ENCODE data around the gene SEL1L3.

DNA sequence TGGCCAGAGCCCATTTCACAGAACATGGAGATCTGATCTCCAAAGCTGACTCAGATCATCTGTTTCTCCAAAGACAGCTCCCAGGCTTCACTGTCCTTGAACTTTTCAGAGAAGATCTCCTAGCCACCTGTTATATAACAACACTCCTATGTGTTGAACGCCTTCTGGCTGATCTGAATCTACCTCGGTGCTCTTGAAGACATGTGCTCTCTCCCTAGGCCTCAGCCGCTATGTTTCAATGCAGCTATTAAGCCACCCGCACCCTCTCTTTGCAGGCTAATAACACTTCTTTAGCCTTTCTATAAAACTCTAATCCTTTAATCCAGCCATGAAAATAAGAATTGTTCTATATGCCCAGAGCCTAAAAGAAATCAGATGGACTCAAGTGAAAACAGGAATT lies 34.9 kb downstream of the SEL1L3 start:
- no peak for TF ChIP-seq POLR2A (IDR thresholded peaks at IDR 0.05; ENCODE audit: low read depth, low read length)
- TF ChIP-seq POLR2AphosphoS5 (IDR thresholded peaks at IDR 0.05; ENCODE audit: low read depth, low read length): no peak
- no peak for TF ChIP-seq TAF1 (IDR thresholded peaks at IDR 0.05; ENCODE audit: low read depth, low read length)
- TF ChIP-seq SPI1 (IDR thresholded peaks at IDR 0.05; ENCODE audit: low read depth, low read length): no peak
- TF ChIP-seq PAX5 (IDR thresholded peaks at IDR 0.05; ENCODE audit: insufficient read depth, low read length, severe bottlenecking): no peak
- no peak for TF ChIP-seq POU2F2 (IDR thresholded peaks at IDR 0.05; ENCODE audit: low read depth, low read length)

All from GM12891 (cell line).